Uterus (tissue), 2 donors: ENCODE measurements around the gene IQCF5.

ENCODE experiments used
- POLR2A ChIP-seq, 2 donors: fragments of 450-650 bp; IDR thresholded peaks; one replicate each; pipeline ENCODE4 v1.6.1; 2016; ENCODE audit warnings: antibody characterized with exemption in 2 of 2, mild to moderate bottlenecking in 1 of 2, moderate library complexity in 1 of 2
- TF ChIP-seq, protein P1 (sequence below), 4 experiments: fragments of 200-600 bp in 2 of 4; fragments of 450-650 bp in 2 of 4; sonication (generic) in 2 of 4; IDR thresholded peaks; one replicate each; pipeline ENCODE4 v1.5.1; 2016 to 2019; ENCODE audit warnings: antibody characterized with exemption in 4 of 4, mild to moderate bottlenecking in 2 of 4, moderate library complexity in 1 of 4

GRCh38 chr3:51886447-51886846, 11.0 kb upstream of the IQCF5 start:
- TF ChIP-seq, protein P1, sequence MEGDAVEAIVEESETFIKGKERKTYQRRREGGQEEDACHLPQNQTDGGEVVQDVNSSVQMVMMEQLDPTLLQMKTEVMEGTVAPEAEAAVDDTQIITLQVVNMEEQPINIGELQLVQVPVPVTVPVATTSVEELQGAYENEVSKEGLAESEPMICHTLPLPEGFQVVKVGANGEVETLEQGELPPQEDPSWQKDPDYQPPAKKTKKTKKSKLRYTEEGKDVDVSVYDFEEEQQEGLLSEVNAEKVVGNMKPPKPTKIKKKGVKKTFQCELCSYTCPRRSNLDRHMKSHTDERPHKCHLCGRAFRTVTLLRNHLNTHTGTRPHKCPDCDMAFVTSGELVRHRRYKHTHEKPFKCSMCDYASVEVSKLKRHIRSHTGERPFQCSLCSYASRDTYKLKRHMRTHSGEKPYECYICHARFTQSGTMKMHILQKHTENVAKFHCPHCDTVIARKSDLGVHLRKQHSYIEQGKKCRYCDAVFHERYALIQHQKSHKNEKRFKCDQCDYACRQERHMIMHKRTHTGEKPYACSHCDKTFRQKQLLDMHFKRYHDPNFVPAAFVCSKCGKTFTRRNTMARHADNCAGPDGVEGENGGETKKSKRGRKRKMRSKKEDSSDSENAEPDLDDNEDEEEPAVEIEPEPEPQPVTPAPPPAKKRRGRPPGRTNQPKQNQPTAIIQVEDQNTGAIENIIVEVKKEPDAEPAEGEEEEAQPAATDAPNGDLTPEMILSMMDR (IDR thresholded peaks at IDR 0.05), result no peak
- no peak for TF ChIP-seq POLR2A (IDR thresholded peaks at IDR 0.05)
